GM19324 (cell line): ENCODE results near the gene ASCL2.

Experiments
- ATAC-seq: cut with Tn5 transposase; IDR thresholded peaks from one replicate; pipeline ENCODE4 v1.9.1; 2021; ENCODE audit warnings: mild to moderate bottlenecking, moderate library complexity; ENCODE audit not compliant: unreplicated experiment, low FRiP score

The ASCL2 gene

GRCh38 chr11:2263071-2263565, 7.3 kb downstream of the ASCL2 start:
- no peak for ATAC-seq

- no peak for ATAC-seq
Observed at GRCh38 chr11:2262301-2263070, 7.9 kb downstream of the ASCL2 start.

- no peak for ATAC-seq
Observed at GRCh38 chr11:2261436-2262230, 8.8 kb downstream of the ASCL2 start.

- no peak for ATAC-seq
Observed at GRCh38 chr11:2260491-2261364, 9.7 kb downstream of the ASCL2 start.

- ATAC-seq = no peak
Observed at GRCh38 chr11:2259897-2260451, 10.4 kb downstream of the ASCL2 start.

GRCh38 chr11:2259466-2259830, 10.9 kb downstream of the ASCL2 start:
- no peak for ATAC-seq

GRCh38 chr11:2258501-2259465, 11.6 kb downstream of the ASCL2 start:
- ATAC-seq = no peak

- ATAC-seq = no peak
Observed at GRCh38 chr11:2256951-2257700, 13.3 kb downstream of the ASCL2 start.

- ATAC-seq = no peak
Observed at GRCh38 chr11:2256293-2256913, 14.0 kb downstream of the ASCL2 start.

- ATAC-seq = no peak
Observed at GRCh38 chr11:2252018-2252417, 18.4 kb downstream of the ASCL2 start.

GRCh38 chr11:2251138-2251537, 19.2 kb downstream of the ASCL2 start:
- no peak for ATAC-seq

- no peak for ATAC-seq
Observed at GRCh38 chr11:2250485-2250884, 19.9 kb downstream of the ASCL2 start.

GRCh38 chr11:2250041-2250440, 20.3 kb downstream of the ASCL2 start:
- no peak for ATAC-seq

- ATAC-seq = no peak
Observed at GRCh38 chr11:2249189-2249916, 21.0 kb downstream of the ASCL2 start.

GRCh38 chr11:2248762-2249161, 21.6 kb downstream of the ASCL2 start:
- no peak for ATAC-seq

- ATAC-seq = no peak
Observed at GRCh38 chr11:2248242-2248641, 22.1 kb downstream of the ASCL2 start.

GRCh38 chr11:2247496-2247895, 22.9 kb downstream of the ASCL2 start:
- ATAC-seq = no peak

- ATAC-seq = no peak
Observed at GRCh38 chr11:2240834-2241233, 29.6 kb downstream of the ASCL2 start.
